Measurements from ENCODE around the gene UBE3C.
"Not testable (repeated sequence)": the region's sequence is repeated elsewhere in the genome, so short reads cannot be mapped to it uniquely, and the experiment has no call there.

The UBE3C gene

DNA sequence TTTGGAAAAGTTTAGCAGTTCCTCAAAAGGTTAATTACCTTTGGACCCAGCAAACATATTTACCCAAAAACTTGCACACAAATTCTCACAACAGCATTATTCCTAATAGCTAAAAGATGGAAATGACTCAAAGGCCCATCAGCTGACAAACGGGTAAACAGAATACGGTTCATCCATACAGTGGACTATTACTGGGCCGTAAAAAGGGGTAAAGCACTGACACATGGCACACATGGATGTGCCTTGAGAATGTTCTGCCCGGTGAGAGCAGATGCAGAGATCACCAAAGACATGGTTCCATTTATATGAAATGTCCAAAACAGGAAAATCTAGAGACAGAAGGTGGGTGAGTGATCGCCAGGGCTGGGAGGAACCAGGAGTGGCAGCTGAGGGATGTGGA lies 102.9 kb downstream of the UBE3C start:
- no peak for DNase-seq

GRCh38 chr7:157244516-157245294 lies 106.0 kb downstream of the UBE3C start:
- no peak for DNase-seq

GRCh38 chr7:157246052-157246451 lies 107.3 kb downstream of the UBE3C start:
- DNase-seq, result no peak

GRCh38 chr7:157248659-157249058 lies 109.9 kb downstream of the UBE3C start:
- DNase-seq, result no peak

GRCh38 chr7:157250605-157251228 lies 112.0 kb downstream of the UBE3C start:
- peak; percentile 22 for DNase-seq

GRCh38 chr7:157251817-157252216 lies 113.1 kb downstream of the UBE3C start:
- not testable (repeated sequence) for DNase-seq

GRCh38 chr7:157253850-157254249 lies 115.1 kb downstream of the UBE3C start:
- DNase-seq, result no peak

GRCh38 chr7:157254781-157255180 lies 116.1 kb downstream of the UBE3C start:
- not testable (repeated sequence) for DNase-seq

- DNase-seq, result no peak
These were observed 116.5 kb downstream of the UBE3C start for GRCh38 chr7:157255201-157255606.

DNA sequence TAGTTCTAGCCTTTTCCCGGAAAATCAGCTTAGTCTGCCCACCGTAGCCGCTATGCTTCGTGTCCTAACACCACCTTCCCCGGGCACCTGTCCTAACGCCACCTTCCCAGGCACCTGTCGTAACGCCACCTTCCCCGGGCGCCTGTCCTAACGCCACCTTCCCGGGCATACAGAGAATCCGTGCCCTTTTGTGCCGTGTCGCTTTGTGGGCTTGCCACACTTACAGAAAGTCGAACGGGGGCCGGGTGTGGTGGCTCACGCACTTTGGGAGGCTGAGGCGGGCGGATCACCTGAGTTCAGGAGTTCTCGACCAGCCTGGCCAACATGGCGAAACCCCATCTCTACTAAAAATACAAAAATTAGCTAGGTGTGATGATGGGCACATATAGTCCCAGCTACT lies 124.4 kb downstream of the UBE3C start:
- DNase-seq, result no peak

GRCh38 chr7:157265051-157265450 lies 126.3 kb downstream of the UBE3C start:
- no peak for DNase-seq

- no peak for DNase-seq
These were observed 127.5 kb downstream of the UBE3C start for GRCh38 chr7:157266272-157266671.

GRCh38 chr7:157267516-157267915 lies 128.8 kb downstream of the UBE3C start:
- DNase-seq, result no peak

- DNase-seq, result no peak
These were observed 129.2 kb downstream of the UBE3C start for GRCh38 chr7:157267956-157268355.

- DNase-seq, result no peak
These were observed 129.8 kb downstream of the UBE3C start for GRCh38 chr7:157268540-157268939.

DNA sequence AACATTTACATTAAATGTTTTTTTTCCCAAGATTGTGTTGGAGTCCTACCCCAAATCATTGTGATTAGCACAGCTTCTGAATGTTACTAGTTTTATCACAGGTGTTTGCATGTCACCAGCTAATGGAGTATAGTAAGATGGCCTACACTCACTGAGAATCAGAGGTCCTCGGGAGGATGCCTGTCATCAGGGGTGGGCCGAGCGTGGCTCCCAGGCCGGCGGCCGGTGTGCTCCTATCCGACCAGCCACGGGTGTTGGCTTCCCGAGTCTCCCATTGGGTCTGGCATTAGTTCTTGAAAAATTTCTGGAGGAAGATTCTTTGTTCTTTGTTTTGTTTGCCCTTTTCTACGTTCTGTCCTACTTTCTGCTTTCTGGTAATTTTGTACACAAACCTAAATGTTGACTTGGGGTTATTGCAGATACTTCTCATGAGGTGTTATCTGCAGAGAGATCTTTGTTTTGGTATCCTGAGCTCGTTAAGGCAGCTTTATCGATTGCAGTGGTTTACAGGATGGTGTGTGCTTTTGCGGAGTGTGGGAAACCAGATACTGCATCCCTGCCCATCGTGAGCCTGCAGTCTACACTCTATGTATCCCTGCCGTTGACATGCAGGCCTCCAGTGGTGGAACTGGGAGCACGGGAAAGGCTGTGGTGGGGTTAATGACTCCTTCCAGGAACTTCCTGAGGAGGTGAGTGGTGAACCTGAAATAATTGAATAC lies 130.8 kb downstream of the UBE3C start:
- no peak for DNase-seq

- no peak for DNase-seq
These were observed 131.3 kb downstream of the UBE3C start for GRCh38 chr7:157270060-157270444.

- no peak for DNase-seq
These were observed 132.7 kb downstream of the UBE3C start for GRCh38 chr7:157271315-157271990.

- peak; percentile 90 for DNase-seq
These were observed 133.2 kb downstream of the UBE3C start for GRCh38 chr7:157271991-157272324.

- no peak for DNase-seq
These were observed 133.9 kb downstream of the UBE3C start for GRCh38 chr7:157272351-157273207.

DNA sequence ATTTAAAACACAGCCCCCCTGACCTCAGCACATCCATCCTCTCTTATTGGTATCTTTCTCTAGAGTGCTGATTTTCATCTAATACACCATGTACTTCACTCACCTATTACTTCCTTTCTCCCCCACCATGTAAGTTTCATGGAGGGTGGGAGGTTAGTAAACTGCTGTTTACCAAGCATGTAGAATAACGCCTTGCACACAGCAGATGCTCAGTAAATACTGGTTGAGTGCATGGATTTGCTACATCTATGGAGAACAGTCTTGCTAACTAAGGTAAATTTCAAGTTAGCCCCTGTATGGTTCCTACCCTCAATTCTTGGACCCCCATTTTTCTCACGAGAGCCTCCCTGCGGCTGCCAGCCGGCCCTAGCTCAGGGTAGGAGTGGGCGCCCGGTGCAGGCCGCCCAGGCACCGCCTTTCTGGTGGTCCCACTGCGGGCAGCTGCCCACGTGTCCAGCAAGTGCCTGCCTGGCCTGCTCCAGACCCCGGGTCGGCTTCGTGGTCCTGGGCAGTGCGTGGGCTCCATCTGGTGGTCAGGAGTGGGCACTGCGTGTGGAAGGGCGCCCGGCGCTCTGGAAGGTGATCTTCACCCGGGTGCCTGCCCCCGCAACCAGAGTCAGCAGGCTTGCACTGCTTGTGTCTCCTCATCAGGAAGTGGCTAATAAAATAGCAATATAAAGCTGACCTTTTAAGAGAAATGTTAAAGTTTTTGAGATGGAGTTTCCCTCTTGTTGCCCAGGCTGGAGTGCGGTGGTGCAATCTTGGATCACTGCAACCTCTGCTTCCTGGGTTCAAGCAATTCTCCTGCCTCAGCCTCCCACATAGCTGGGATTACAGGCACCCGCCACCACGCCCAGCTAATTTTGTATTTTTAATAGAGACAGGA lies 134.7 kb downstream of the UBE3C start:
- DNase-seq, result peak; percentile 8
